GM12801 (cell line): ENCODE data around the gene ERFE.

Source experiments
- CTCF ChIP-seq: IDR thresholded peaks from one replicate; pipeline ENCODE4 v1.5.1; 2011; ENCODE audit warnings: control low read depth; ENCODE audit not compliant: insufficient read length; ENCODE audit errors: extremely low read depth

The ERFE gene

GRCh38 chr2:238190445-238190844 lies 31.7 kb downstream of the ERFE start:
- TF ChIP-seq CTCF: no peak

DNA sequence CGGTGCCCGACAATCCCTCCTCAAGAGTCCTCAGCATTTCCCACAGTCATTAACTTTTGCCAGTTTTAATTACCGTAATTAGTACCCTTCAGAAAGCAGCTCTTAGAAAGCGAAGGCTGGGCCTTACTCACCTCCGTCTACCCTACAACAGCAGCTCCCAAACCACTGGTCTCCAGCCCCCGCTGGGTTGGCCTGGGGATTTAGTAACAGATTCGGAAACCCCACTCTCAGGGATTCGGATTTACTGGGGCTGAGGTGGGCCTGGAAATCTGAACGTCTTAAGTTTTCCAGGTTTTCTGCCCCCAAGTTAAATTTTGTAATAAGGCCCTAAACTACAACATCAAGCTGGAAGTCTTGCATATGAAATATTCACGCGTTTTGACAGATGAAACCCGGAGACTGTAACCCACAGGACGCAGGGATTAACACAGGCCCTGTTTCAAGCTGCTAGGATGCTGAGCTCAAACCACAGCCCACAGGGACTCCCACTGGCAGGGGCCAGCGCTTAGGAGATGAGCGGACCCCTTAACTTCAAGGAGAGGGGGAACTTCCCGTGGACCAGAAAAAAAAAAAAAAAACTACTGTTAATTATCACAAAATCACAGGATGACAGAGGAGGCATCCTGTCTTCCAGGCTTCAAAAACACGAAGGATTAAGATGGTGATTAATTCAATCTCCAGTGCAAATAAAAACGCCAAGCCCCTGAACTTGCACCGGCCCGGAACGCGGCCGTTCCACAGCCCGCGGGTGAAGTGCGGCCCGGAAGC lies 43.7 kb downstream of the ERFE start:
- TF ChIP-seq CTCF: no peak

- no peak for TF ChIP-seq CTCF
These were observed 44.6 kb downstream of the ERFE start, which contains the start of gene ILKAP for GRCh38 chr2:238203094-238203972. TSS of gene ILKAP (minus strand) at chr2:238203695. CDS start at chr2:238203553, 142 bp downstream.

GRCh38 chr2:238203973-238204683 lies 45.4 kb downstream of the ERFE start:
- TF ChIP-seq CTCF: no peak

DNA sequence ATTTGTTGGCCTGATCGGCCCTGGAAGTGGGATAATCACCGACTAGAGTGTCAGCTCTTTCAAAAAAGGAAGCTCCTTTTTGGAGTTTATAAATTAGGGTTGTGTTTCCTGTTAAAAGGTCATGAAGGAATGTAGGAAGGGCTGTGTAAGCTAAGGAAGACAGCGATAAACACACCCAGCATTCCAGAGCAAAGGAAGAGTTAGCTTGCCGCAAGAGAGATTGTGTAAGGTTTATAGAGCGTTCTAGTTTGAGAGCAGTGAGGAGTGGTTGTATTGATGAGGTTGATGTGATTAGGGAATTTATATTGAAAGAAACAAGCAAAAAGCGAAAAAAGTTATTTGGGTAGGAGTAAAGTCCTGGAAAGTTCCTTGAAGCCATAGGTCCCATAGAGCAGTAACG lies 48.2 kb downstream of the ERFE start:
- no peak for TF ChIP-seq CTCF

- TF ChIP-seq CTCF: no peak
These were observed 57.9 kb downstream of the ERFE start for GRCh38 chr2:238216651-238217184.
